Panc1 (cell line): ENCODE data around the gene NCK2. TPM values are rescaled to one million over a fixed set of nuclear protein-coding genes. Genes with fewer than 3 reads are reported as not detected.

Experiments used
- ATAC-seq: fragments of 200-7000 bp; cut with Tn5 transposase; 2 replicates; pipeline ENCODE4 v1.9.1; 2020; ENCODE audit warnings: mild to moderate bottlenecking, moderate library complexity
- BruUV-seq: library from RNA; stranded (reverse); fragments of 400-500 nt; replicated peaks from 2 replicates; lab custom pipeline; 2021; lab: Mats Ljungman, UMichigan
- CTCF ChIA-PET: fragments of 300-600 bp; sonication (Branson Sonifier 250); formaldehyde crosslinking; loops from one replicate; lab custom pipeline; 2022; ENCODE audit warnings: antibody characterized with exemption; lab: Charles Lee
- POLR2A ChIA-PET: fragments of 300-600 bp; sonication (Branson Sonifier 250); formaldehyde crosslinking; loops from one replicate; lab custom pipeline; 2022; ENCODE audit warnings: antibody characterized with exemption; lab: Charles Lee
- DNase-seq: peaks from one replicate; pipeline ENCODE4 v3.0.0-alpha.2; 2010; ENCODE audit warnings: low read depth, low spot score
- H3K27ac ChIP-seq: 2 replicates; pipeline ENCODE4 v1.5.1; 2011; ENCODE audit warnings: mild to moderate bottlenecking, low read length, inconsistent platforms
- H3K27me3 ChIP-seq: fragments of 200-500 bp; sonication (Bioruptor generic); 2 replicates; pipeline ENCODE4 v1.6.0; 2014; ENCODE audit warnings: low read length, inconsistent platforms; ENCODE audit not compliant: control insufficient read depth, insufficient read depth
- H3K36me3 ChIP-seq: fragments of 200-500 bp; sonication (Bioruptor generic); 2 replicates; pipeline ENCODE4 v1.5.1; 2014; ENCODE audit warnings: inconsistent platforms, mild to moderate bottlenecking, low read length, moderate library complexity; ENCODE audit not compliant: control insufficient read depth, insufficient read depth
- H3K4me1 ChIP-seq: 2 replicates; pipeline ENCODE4 v1.5.1; 2011; ENCODE audit warnings: inconsistent platforms, mild to moderate bottlenecking, low read length, moderate library complexity; ENCODE audit not compliant: control insufficient read depth, insufficient read depth
- H3K4me3 ChIP-seq, 2 experiments: 2 replicates each; pipeline ENCODE4 v1.5.1; 2011 to 2012; ENCODE audit warnings: low read depth in 2 of 2, low read length in 2 of 2, mild to moderate bottlenecking in 2 of 2, inconsistent platforms in 1 of 2, moderate library complexity in 1 of 2
- H3K9me3 ChIP-seq: fragments of 200-500 bp; sonication (Bioruptor generic); 2 replicates; pipeline ENCODE4 v1.5.1; 2014; ENCODE audit warnings: low read depth, mild to moderate bottlenecking, inconsistent platforms, low read length, moderate library complexity; ENCODE audit not compliant: control insufficient read depth, insufficient read depth
- POLR2AphosphoS5 ChIP-seq: IDR thresholded peaks from 2 replicates; pipeline ENCODE4 v1.6.1; 2012; ENCODE audit warnings: mild to moderate bottlenecking, low read depth, low read length, moderate library complexity
- SIN3A ChIP-seq: IDR thresholded peaks from 2 replicates; pipeline ENCODE4 v1.6.1; 2012; ENCODE audit warnings: low read depth, mild to moderate bottlenecking, low read length, moderate library complexity, borderline replicate concordance; ENCODE audit not compliant: insufficient read depth
- TCF7L2 ChIP-seq: IDR thresholded peaks from 2 replicates; pipeline ENCODE4 v1.6.1; 2011; ENCODE audit warnings: mild to moderate bottlenecking, low read depth, low read length, inconsistent platforms
- in situ Hi-C: cut with HindIII; loops from 2 replicates; pipeline ENCODE4 v1.10.0; 2016; ENCODE audit warnings: low sequenced_read_pairs, low pct_unique_long_range_greater_than_20kb
- intact Hi-C: fragments of 100-400 bp; cut with micrococcal nuclease; formaldehyde crosslinking; loops from one replicate; pipeline ENCODE4 v1.10.0; 2022; ENCODE audit not compliant: unreplicated experiment
- total RNA-seq: library from RNA; stranded (reverse); gene quantifications from one replicate; pipeline ENCODE4 v1.2.1, GENCODE V29; 2021; ENCODE audit not compliant: unreplicated experiment
- TF ChIP-seq, protein P1 (sequence below), 2 experiments: IDR thresholded peaks; 2 replicates each; pipeline ENCODE4 v1.6.1; 2011 to 2012; ENCODE audit warnings: low read depth in 2 of 2, control low read depth in 1 of 2, low read length in 1 of 2, mild to moderate bottlenecking in 1 of 2, moderate library complexity in 1 of 2; ENCODE audit not compliant: insufficient read depth in 1 of 2
- TF ChIP-seq, protein P2 (sequence below): fragments of 450-650 bp; IDR thresholded peaks from 2 replicates; pipeline ENCODE4 v1.5.1; 2017; ENCODE audit warnings: mild to moderate bottlenecking

The NCK2 gene
- total RNA-seq, 1 experiment from 2014 or later: 60.7 TPM

DNA sequence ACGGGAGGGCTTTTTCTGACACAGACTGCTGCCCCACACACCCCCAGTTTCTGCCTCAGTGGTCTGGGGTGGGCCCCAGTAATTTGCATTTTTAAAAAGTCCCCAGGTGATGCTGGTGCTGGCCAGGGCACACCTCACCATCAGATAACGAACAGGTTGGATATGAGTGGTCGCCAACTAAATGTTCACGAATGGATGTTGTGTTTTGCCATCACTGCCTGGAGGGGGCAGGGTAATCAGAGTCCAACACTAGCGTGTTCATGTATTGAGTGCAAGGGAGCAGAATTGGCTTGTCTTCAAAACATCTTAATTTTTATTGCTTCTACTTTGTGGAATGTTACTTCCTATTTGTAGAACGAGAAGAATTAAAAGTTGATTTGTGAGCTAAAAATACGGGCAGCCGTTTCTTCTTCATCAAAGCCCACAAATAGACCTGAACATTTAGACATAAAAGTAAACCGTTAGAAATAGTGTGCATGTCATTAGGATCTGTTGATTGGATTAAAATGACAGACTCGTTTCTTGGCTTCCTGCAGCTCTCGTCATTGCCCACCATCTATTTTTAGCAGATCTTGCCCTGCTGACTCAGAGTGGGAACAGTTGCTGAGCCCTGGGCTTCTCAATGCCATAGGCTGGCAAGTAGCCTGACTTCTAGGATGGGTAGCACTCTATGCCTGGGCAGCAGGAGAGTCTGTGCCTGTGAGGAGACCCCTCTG, 45.2 kb downstream of the NCK2 start:
- no TSS peak for BruUV-seq
- peaks cover 2% of the 10 kb centered on the region; the same call in 1 of the 2 replicates for H3K4me1 ChIP-seq
- no peak overlapping the region for H3K27ac ChIP-seq
- no peak for ATAC-seq
- H3K9me3 ChIP-seq: no peaks in the 10 kb centered on the region
- intact Hi-C loops: no loop called here
- no peaks in the 10 kb centered on the region for H3K36me3 ChIP-seq
- in situ Hi-C loops: no loop called here
- no peak for TF ChIP-seq POLR2AphosphoS5
- no peak for DNase-seq
- ChIA-PET CTCF (no interaction called here), POLR2A (no interaction called here)
- H3K27me3 ChIP-seq: no peaks in the 10 kb centered on the region
- H3K4me3 ChIP-seq: no peak overlapping the region

GRCh38 chr2:105790461-105791149, 45.9 kb downstream of the NCK2 start:
- H3K27ac ChIP-seq: no peak overlapping the region
- BruUV-seq: no TSS peak
- in situ Hi-C loops: no loop called here
- intact Hi-C loops: no loop called here
- TF ChIP-seq, protein P1, sequence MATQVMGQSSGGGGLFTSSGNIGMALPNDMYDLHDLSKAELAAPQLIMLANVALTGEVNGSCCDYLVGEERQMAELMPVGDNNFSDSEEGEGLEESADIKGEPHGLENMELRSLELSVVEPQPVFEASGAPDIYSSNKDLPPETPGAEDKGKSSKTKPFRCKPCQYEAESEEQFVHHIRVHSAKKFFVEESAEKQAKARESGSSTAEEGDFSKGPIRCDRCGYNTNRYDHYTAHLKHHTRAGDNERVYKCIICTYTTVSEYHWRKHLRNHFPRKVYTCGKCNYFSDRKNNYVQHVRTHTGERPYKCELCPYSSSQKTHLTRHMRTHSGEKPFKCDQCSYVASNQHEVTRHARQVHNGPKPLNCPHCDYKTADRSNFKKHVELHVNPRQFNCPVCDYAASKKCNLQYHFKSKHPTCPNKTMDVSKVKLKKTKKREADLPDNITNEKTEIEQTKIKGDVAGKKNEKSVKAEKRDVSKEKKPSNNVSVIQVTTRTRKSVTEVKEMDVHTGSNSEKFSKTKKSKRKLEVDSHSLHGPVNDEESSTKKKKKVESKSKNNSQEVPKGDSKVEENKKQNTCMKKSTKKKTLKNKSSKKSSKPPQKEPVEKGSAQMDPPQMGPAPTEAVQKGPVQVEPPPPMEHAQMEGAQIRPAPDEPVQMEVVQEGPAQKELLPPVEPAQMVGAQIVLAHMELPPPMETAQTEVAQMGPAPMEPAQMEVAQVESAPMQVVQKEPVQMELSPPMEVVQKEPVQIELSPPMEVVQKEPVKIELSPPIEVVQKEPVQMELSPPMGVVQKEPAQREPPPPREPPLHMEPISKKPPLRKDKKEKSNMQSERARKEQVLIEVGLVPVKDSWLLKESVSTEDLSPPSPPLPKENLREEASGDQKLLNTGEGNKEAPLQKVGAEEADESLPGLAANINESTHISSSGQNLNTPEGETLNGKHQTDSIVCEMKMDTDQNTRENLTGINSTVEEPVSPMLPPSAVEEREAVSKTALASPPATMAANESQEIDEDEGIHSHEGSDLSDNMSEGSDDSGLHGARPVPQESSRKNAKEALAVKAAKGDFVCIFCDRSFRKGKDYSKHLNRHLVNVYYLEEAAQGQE (IDR thresholded peaks at IDR 0.05; ENCODE audit: insufficient read depth in 1 of 2, low read depth in 2 of 2, low read length in 1 of 2): no peak
- TF ChIP-seq SIN3A (no peak), TCF7L2 (no peak), POLR2AphosphoS5 (no peak)
- TF ChIP-seq, protein P2, sequence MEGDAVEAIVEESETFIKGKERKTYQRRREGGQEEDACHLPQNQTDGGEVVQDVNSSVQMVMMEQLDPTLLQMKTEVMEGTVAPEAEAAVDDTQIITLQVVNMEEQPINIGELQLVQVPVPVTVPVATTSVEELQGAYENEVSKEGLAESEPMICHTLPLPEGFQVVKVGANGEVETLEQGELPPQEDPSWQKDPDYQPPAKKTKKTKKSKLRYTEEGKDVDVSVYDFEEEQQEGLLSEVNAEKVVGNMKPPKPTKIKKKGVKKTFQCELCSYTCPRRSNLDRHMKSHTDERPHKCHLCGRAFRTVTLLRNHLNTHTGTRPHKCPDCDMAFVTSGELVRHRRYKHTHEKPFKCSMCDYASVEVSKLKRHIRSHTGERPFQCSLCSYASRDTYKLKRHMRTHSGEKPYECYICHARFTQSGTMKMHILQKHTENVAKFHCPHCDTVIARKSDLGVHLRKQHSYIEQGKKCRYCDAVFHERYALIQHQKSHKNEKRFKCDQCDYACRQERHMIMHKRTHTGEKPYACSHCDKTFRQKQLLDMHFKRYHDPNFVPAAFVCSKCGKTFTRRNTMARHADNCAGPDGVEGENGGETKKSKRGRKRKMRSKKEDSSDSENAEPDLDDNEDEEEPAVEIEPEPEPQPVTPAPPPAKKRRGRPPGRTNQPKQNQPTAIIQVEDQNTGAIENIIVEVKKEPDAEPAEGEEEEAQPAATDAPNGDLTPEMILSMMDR: no peak
- ChIA-PET CTCF (no interaction called here), POLR2A (no interaction called here)
- no peaks in the 10 kb centered on the region for H3K36me3 ChIP-seq
- no peaks in the 10 kb centered on the region for H3K9me3 ChIP-seq
- no peaks in the 10 kb centered on the region for H3K27me3 ChIP-seq
- no peak for DNase-seq
- ATAC-seq: peak; percentile 17; the same call in 1 of the 2 replicates
- H3K4me3 ChIP-seq: no peak overlapping the region
- peaks cover 2% of the 10 kb centered on the region; the same call in 1 of the 2 replicates for H3K4me1 ChIP-seq

GRCh38 chr2:105791229-105791628, 46.5 kb downstream of the NCK2 start:
- H3K27me3 ChIP-seq: no peaks in the 10 kb centered on the region
- ChIA-PET CTCF (no interaction called here), POLR2A (no interaction called here)
- TF ChIP-seq SIN3A: no peak
- no peak for TF ChIP-seq TCF7L2
- TF ChIP-seq, protein P2: no peak
- no peak for TF ChIP-seq POLR2AphosphoS5
- TF ChIP-seq, protein P1 (IDR thresholded peaks at IDR 0.05; ENCODE audit: insufficient read depth in 1 of 2, low read depth in 2 of 2, low read length in 1 of 2): no peak
- intact Hi-C loops (no loop called here), in situ Hi-C loops (no loop called here)
- no peak overlapping the region for H3K4me3 ChIP-seq
- no TSS peak for BruUV-seq
- H3K27ac ChIP-seq: no peak overlapping the region
- ATAC-seq: no peak
- no peaks in the 10 kb centered on the region for H3K36me3 ChIP-seq
- no peak for DNase-seq
- H3K4me1 ChIP-seq: peaks cover 2% of the 10 kb centered on the region; the same call in 1 of the 2 replicates
- H3K9me3 ChIP-seq: no peaks in the 10 kb centered on the region
